ENCODE data around the gene ITGB4. TPM values are rescaled to one million over a fixed set of nuclear protein-coding genes. Genes with fewer than 3 reads are reported as not detected.
A peak's percentile ranks its signal among the peaks of the same experiment; 100 is the strongest.

Gene ITGB4
- total and polyA plus RNA-seq, 2 of the 13 experiments (the other 11 are each of a cell fraction or from before 2014, with no cell fraction given) = 6.9 to 14.5 TPM

GRCh38 chr17:75720656-75721462, at the start of gene ITGB4 (continued):
- TF ChIP-seq ZUFSP (CRISPR knock-in tag; IDR thresholded peaks at IDR 0.05; ENCODE audit: borderline replicate concordance) (no peak), ZNF234 (CRISPR knock-in tag; conservative IDR thresholded peaks at IDR 0.05) (no peak), ZNF710 (CRISPR knock-in tag; IDR thresholded peaks at IDR 0.05; ENCODE audit: borderline replicate concordance) (no peak), ZNF891 (CRISPR knock-in tag; IDR thresholded peaks at IDR 0.05) (peak; percentile 77), FOXM1 (CRISPR knock-in tag; IDR thresholded peaks at IDR 0.05) (no peak), PTBP1 (IDR thresholded peaks at IDR 0.05; ENCODE audit: low read depth, low read length, poor library complexity, severe bottlenecking) (no peak), ZNF678 (CRISPR knock-in tag; IDR thresholded peaks at IDR 0.05) (no peak; the same call in 1 of the 2 replicates), MTA1 (CRISPR knock-in tag; IDR thresholded peaks at IDR 0.05; ENCODE audit: borderline replicate concordance) (no peak)
